Measurements from ENCODE around the gene SNRPA1. TPM values are rescaled to one million over a fixed set of nuclear protein-coding genes. Genes with fewer than 3 reads are reported as not detected.
A peak's percentile ranks its signal among the peaks of the same experiment; 100 is the strongest.

SNRPA1 gene
- total RNA-seq, 2 donors from 2014 or later: 132 to 141 TPM

GRCh38 chr15:101325263-101326025 lies 30.4 kb upstream of the SNRPA1 start:
- Mint-ChIP-seq H3K27ac (no peak overlapping the region), H3K4me3 (no peak overlapping the region), H3K4me1 (ENCODE audit: low read depth) (peaks cover 9% of the 10 kb centered on the region), H3K27me3 (ENCODE audit: low read depth) (peaks cover 8% of the 10 kb centered on the region), H3K36me3 (ENCODE audit: insufficient read depth in 2 of 2) (peaks cover 0 to 3% of the 10 kb centered on the region in 2 donors), H3K9me3 (no peaks in the 10 kb centered on the region)
- DNase-seq (no peak), ATAC-seq (replicated peaks in 1 of 2) (no peak)

- Mint-ChIP-seq H3K9me3 (no peaks in the 10 kb centered on the region), H3K36me3 (ENCODE audit: insufficient read depth in 2 of 2) (peaks cover 0 to 3% of the 10 kb centered on the region in 2 donors), H3K27me3 (ENCODE audit: low read depth) (peaks cover 8% of the 10 kb centered on the region), H3K4me1 (ENCODE audit: low read depth) (peaks cover 13% of the 10 kb centered on the region), H3K27ac (no peak overlapping the region), H3K4me3 (no peak overlapping the region)
- ATAC-seq (replicated peaks in 1 of 2) (no peak), DNase-seq (no peak)
These were observed 29.6 kb upstream of the SNRPA1 start for GRCh38 chr15:101324524-101325177.

DNA sequence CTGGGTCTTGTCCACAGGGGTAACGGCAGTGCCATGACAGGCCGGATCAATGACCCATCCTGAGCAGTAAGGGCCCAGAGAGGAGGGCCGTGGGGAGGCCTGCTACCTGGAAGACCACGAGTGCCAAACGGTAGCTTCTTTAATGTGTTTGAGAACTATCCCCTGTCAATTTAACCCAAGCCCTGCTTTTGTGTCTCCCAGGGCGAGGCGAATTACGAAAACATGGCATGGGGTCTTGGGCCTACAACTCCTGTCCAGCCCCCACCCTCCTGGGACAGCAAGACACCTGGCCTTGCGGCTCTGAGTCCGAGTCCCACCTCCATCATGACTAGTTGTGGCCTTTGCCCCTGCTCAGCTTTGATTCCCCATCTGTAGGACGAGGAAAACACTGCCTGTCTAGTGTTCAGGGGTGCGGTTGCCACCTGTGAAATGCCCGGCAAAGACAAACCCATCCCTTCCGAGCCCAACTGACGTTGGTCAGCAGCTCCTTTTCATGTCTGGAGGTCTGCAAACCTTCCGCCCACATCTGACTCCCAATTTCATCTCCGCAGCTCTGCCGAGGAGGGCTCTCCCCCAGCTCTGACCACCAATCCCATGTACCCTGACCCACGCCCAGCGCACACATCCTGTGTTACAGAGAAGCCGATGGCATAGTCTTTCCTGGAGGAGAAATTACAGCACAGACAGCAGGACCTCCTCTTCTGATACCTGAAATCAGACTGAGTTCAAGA lies 28.9 kb upstream of the SNRPA1 start:
- ATAC-seq (replicated peaks in 1 of 2) (no peak), DNase-seq (no peak)
- no peak overlapping the region for H3K27ac Mint-ChIP-seq
- peaks cover 12% of the 10 kb centered on the region for H3K27me3 Mint-ChIP-seq (ENCODE audit: low read depth)
- H3K36me3 Mint-ChIP-seq (ENCODE audit: insufficient read depth in 2 of 2): peaks cover 0 to 3% of the 10 kb centered on the region in 2 donors
- H3K9me3 Mint-ChIP-seq: no peaks in the 10 kb centered on the region
- no peak overlapping the region for H3K4me3 Mint-ChIP-seq
- peaks cover 13% of the 10 kb centered on the region for H3K4me1 Mint-ChIP-seq (ENCODE audit: low read depth)

DNA sequence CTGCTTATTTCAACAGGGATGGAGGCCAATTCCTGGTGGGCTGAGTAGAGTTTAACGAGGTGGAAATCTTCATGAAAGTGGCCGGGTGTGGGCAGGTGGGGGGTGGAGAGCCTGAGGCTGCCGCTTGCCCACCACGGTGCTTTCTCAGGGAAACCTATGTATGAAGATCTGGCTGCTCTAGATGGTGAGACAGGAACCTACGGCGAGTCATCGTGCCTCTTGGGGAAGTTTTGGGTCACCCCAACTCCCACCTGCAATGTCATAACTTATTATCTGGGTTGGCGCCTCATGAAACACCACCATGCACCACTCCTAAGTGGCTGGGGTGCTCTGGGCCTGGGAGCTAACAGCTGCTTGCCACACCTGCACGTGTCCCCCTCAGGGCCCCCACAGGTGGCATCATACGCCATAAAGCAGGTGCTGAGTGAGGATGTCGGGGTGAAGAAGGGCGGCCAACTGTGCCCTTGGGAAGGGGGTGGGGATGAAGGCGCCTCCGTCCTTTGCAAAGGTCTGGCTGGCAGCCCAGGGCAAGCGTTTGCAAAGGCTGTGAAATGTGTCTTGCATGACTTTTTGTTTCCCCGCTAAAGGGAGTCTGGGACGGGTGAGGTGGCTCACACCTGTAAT lies 27.9 kb upstream of the SNRPA1 start:
- DNase-seq (peak in 1 of 2 donors; percentile 18), ATAC-seq (replicated peaks in 1 of 2) (peak in 1 of 2 donors; percentile 47)
- no peaks in the 10 kb centered on the region for H3K9me3 Mint-ChIP-seq
- H3K4me1 Mint-ChIP-seq (ENCODE audit: low read depth): peaks cover 13% of the 10 kb centered on the region
- no peak overlapping the region for H3K4me3 Mint-ChIP-seq
- no peak overlapping the region for H3K27ac Mint-ChIP-seq
- H3K36me3 Mint-ChIP-seq (ENCODE audit: insufficient read depth in 2 of 2): peaks cover 0 to 3% of the 10 kb centered on the region in 2 donors
- H3K27me3 Mint-ChIP-seq (ENCODE audit: low read depth): peaks cover 15% of the 10 kb centered on the region

DNA sequence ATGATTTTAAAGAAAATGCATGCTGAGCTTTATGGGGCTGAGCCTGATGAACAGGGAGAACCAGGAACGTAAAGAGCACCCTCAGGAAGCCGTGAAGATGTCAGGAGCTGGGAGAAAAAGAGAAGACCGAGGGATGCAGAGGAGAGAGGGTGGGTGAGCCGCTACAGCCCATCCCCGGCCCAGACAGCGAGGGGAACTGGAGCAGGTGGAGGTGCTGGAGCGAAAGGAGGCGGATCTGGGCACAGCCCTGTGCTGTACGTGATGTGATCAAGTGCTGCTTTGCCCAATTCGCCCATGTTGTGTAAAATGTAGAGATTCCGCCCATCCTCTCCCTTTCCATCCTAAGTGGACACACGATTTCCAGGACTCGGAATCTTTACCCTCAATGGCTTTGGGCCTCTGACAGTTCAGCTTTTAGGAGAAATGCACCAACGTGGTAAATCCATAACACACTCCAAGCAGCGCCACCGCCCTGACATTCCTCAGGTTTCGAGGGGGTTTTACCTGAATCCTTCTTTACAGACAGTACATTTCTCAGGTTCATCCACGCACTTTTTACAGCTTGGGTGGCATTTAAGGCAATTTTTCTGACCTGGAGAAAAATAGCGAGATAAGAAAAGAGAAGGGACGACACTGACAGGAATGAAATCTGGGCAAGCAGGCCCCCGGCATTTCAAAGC lies 27.1 kb upstream of the SNRPA1 start:
- Mint-ChIP-seq H3K27ac (no peak overlapping the region), H3K36me3 (ENCODE audit: insufficient read depth in 2 of 2) (peaks cover 0 to 3% of the 10 kb centered on the region in 2 donors), H3K27me3 (ENCODE audit: low read depth) (peaks cover 15% of the 10 kb centered on the region), H3K9me3 (no peaks in the 10 kb centered on the region), H3K4me3 (no peak overlapping the region), H3K4me1 (ENCODE audit: low read depth) (peaks cover 13% of the 10 kb centered on the region)
- ATAC-seq (replicated peaks in 1 of 2) (no peak), DNase-seq (no peak)

GRCh38 chr15:101320501-101321052 lies 25.5 kb upstream of the SNRPA1 start:
- Mint-ChIP-seq H3K4me1 (ENCODE audit: low read depth) (peaks cover 13% of the 10 kb centered on the region), H3K27me3 (ENCODE audit: low read depth) (peaks cover 7% of the 10 kb centered on the region), H3K36me3 (ENCODE audit: insufficient read depth in 2 of 2) (peaks cover 0 to 3% of the 10 kb centered on the region in 2 donors), H3K4me3 (peak overlapping the region; percentile 76 to 85), H3K9me3 (no peaks in the 10 kb centered on the region), H3K27ac (peak overlapping the region; percentile 35)
- DNase-seq (peak; percentile 50 to 64), ATAC-seq (replicated peaks in 1 of 2) (peak; percentile 86 to 97)

DNA sequence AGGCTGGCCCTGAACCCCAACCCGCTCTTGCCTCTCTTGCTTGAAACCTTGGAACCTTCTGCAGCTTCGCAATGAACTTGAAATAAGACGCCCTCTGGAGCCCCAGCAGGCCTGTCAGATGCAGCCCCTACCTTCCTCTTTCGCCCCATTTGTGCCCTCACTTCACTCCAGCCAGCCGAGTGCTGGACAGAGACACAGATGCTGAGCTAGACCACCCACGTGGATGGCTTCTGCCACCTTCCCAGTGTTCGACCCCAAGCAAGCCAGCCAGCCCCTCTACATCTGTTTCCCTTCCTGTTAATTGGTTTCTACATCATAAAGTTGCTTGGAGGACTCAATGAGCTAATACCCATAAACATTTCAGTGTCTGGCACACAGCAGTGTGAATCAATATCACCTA lies 23.8 kb upstream of the SNRPA1 start:
- Mint-ChIP-seq H3K27ac (no peak overlapping the region), H3K36me3 (ENCODE audit: insufficient read depth in 2 of 2) (peaks cover 0 to 3% of the 10 kb centered on the region in 2 donors), H3K4me1 (ENCODE audit: low read depth) (peaks cover 13% of the 10 kb centered on the region), H3K27me3 (ENCODE audit: low read depth) (peaks cover 7% of the 10 kb centered on the region), H3K4me3 (no peak overlapping the region), H3K9me3 (no peaks in the 10 kb centered on the region)
- DNase-seq (no peak), ATAC-seq (replicated peaks in 1 of 2) (no peak)

DNA sequence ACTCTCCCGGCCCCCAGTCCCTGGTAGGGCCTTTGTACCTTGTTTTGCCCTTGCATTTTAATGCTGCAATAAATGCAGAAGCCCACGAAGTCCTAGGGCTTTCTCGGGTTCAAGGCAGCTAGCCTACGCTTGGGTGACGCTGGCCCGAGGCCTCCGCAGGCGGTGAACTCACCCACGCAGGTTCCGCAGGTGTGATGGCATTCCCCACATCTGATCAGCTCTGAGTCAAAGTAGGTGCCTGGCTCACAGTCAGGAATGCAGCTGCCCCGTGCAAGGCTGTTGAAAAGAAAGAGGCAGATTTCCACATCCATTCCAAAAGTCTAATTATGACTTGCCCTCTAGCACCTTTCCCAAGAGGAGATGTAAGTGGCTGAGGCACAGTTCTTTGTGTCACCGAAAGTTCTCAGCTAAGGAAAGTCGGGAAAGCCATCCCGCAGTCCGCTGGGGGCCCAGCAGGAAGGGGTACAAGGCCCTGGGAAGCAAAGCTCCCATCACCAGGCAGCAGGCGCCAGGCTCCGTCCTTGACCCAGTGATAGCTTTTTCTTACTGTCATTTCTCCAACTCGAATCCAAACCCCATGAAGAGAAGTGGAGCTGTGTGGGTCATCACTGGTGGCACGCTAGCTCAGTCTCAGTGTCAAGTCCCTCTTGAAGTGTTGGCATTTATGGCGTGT lies 23.2 kb upstream of the SNRPA1 start:
- H3K4me3 Mint-ChIP-seq: no peak overlapping the region
- H3K36me3 Mint-ChIP-seq (ENCODE audit: insufficient read depth in 2 of 2): peaks cover 0 to 3% of the 10 kb centered on the region in 2 donors
- H3K27ac Mint-ChIP-seq: no peak overlapping the region
- peaks cover 7% of the 10 kb centered on the region for H3K27me3 Mint-ChIP-seq (ENCODE audit: low read depth)
- peaks cover 13% of the 10 kb centered on the region for H3K4me1 Mint-ChIP-seq (ENCODE audit: low read depth)
- ATAC-seq (replicated peaks in 1 of 2) (no peak), DNase-seq (no peak)
- H3K9me3 Mint-ChIP-seq: no peaks in the 10 kb centered on the region

DNA sequence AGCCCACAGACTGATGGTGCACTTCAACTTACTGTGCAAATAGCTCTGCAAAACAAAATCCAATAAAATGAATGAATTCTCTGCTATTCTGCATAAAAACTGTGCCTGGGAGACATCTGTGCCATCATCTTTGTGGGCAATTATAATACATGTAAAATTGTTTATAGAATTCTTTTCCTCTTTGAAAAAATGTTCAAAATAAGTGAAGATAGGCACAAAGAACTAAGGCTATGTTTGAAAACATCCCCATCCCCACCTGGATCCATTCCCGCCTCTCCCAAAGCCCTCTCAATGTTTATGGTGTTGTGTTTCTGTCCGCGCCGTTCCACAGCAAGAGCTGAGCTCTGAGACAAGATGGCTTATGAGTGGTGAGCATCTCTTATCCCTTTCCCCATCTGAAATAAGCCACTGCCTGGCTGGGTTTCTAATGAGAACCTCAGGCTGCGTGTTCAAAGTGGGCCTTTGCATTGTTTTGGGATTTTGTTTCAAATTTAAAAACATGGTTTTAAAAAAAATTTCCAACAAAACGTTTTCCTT lies 22.4 kb upstream of the SNRPA1 start:
- no peak for ATAC-seq (replicated peaks in 1 of 2)
- Mint-ChIP-seq H3K9me3 (no peaks in the 10 kb centered on the region), H3K27ac (no peak overlapping the region), H3K36me3 (ENCODE audit: insufficient read depth in 2 of 2) (peaks cover 0 to 3% of the 10 kb centered on the region in 2 donors), H3K27me3 (ENCODE audit: low read depth) (peaks cover 7% of the 10 kb centered on the region), H3K4me1 (ENCODE audit: low read depth) (peaks cover 13% of the 10 kb centered on the region), H3K4me3 (no peak overlapping the region)
- no peak for DNase-seq

- H3K36me3 Mint-ChIP-seq (ENCODE audit: insufficient read depth in 2 of 2): peaks cover 0 to 3% of the 10 kb centered on the region in 2 donors
- H3K4me3 Mint-ChIP-seq: no peak overlapping the region
- H3K27me3 Mint-ChIP-seq (ENCODE audit: low read depth): peaks cover 7% of the 10 kb centered on the region
- DNase-seq (no peak), ATAC-seq (replicated peaks in 1 of 2) (no peak)
- H3K4me1 Mint-ChIP-seq (ENCODE audit: low read depth): peaks cover 13% of the 10 kb centered on the region
- H3K27ac Mint-ChIP-seq: no peak overlapping the region
- H3K9me3 Mint-ChIP-seq: no peaks in the 10 kb centered on the region
These were observed 21.5 kb upstream of the SNRPA1 start for GRCh38 chr15:101316529-101316928.

DNA sequence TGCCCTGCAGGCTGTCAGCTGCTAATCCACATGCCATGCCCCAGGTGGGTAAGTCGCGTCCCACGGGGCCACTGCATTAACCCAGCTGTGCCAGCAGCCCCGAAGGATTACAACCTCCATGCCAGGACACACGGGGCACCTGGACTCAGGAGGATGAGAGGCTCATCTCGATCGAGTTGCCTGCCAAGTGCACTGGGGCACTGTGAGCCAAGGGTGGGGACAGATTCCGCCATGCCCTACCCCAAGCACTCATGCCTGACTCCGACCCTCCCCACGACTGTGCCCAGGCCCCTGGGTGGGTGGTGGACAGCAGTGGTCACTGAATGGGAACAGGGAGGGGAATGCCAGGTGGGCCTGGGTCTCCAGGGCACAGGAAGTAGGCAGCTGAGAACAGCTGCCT lies 20.7 kb upstream of the SNRPA1 start:
- Mint-ChIP-seq H3K36me3 (ENCODE audit: insufficient read depth in 2 of 2) (no peaks in the 10 kb centered on the region), H3K27me3 (ENCODE audit: low read depth) (peaks cover 7% of the 10 kb centered on the region), H3K4me3 (no peak overlapping the region), H3K9me3 (no peaks in the 10 kb centered on the region), H3K27ac (no peak overlapping the region), H3K4me1 (ENCODE audit: low read depth) (peaks cover 7% of the 10 kb centered on the region)
- ATAC-seq (replicated peaks in 1 of 2) (no peak), DNase-seq (no peak)
